Measurements from ENCODE around the gene DDAH2. TPM values are rescaled to one million over a fixed set of nuclear protein-coding genes. Genes with fewer than 3 reads are reported as not detected.

Gene DDAH2
- total and polyA plus RNA-seq, 12 donors: 35.2 to 117 (median 54.2) TPM

- H3K27me3 ChIP-seq: no peaks in the 10 kb centered on the region
- TF ChIP-seq, protein P1, sequence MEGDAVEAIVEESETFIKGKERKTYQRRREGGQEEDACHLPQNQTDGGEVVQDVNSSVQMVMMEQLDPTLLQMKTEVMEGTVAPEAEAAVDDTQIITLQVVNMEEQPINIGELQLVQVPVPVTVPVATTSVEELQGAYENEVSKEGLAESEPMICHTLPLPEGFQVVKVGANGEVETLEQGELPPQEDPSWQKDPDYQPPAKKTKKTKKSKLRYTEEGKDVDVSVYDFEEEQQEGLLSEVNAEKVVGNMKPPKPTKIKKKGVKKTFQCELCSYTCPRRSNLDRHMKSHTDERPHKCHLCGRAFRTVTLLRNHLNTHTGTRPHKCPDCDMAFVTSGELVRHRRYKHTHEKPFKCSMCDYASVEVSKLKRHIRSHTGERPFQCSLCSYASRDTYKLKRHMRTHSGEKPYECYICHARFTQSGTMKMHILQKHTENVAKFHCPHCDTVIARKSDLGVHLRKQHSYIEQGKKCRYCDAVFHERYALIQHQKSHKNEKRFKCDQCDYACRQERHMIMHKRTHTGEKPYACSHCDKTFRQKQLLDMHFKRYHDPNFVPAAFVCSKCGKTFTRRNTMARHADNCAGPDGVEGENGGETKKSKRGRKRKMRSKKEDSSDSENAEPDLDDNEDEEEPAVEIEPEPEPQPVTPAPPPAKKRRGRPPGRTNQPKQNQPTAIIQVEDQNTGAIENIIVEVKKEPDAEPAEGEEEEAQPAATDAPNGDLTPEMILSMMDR (IDR thresholded peaks at IDR 0.05): no peak
- H3K9me3 ChIP-seq: no peaks in the 10 kb centered on the region
- H3K4me1 ChIP-seq: peaks cover 4 to 42% (median 36%) of the 10 kb centered on the region in 9 donors
- ATAC-seq (peak in 4 of 8 donors; percentile 4 to 16 (median 6)), DNase-seq (peak; percentile 27 to 31)
- peak overlapping the region in 9 of 10 donors; percentile 20 to 98 (median 65) for H3K27ac ChIP-seq
- intact Hi-C loops (cut with DNase I): loop anchor here in 1 of 10 donors (5.0 kb wide), 1 partner anchor 42 kb away; no protein-coding TSS in a partner anchor
- peak overlapping the region; percentile 56 to 94 (median 76) for H3K4me3 ChIP-seq
- peaks cover 0 to 19% (median 0%) of the 10 kb centered on the region in 9 donors for H3K36me3 ChIP-seq
- 17 to 19% methylated on average over 29 of the region's 29 CpGs for WGBS, 2 donors
Observed at GRCh38 chr6:31740397-31741223, 11.5 kb upstream of the DDAH2 start.

DNA sequence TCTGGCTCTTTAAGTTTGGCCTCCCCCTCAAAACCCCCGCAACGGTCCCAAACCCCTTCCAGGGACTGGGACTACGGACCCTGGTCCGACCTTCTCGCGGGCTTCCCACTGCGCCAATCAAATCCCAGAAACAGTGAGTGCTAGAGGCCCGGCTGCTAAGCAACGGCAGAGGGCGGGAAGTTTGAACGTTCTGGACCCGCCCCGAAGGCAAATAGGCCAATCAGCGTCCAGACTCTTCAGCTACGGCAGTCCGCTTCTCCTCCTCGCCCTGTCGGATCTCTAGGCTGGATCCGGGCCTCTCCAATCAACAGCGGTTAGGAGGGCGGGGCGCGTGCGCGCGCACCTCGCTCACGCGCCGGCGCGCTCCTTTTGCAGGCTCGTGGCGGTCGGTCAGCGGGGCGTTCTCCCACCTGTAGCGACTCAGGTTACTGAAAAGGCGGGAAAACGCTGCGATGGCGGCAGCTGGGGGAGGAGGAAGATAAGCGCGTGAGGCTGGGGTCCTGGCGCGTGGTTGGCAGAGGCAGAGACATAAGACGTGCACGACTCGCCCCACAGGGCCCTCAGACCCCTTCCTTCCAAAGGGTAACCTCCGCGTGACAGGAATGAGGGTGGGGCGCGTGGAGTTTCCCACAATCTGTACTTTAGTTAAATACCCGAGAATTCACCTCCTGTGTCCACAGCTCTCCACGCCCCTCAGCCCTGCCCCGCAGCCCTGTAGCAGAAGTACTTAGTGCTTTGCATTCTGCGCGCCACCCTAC, 10.7 kb upstream of the DDAH2 start, which contains the start of gene MSH5:
Gene MSH5 (plus strand): TSS at position 367 of the 758 bp plus-strand sequence. CDS start 462 bp downstream, outside the sequence.
- Histone ChIP-seq H3K27me3 (no peaks in the 10 kb centered on the region), H3K27ac (peak within 1 kb of the TSS in 9 of 10 donors; percentile 20 to 98 (median 66)), H3K36me3 (peaks cover 0 to 19% (median 0%) of the 10 kb centered on the region in 9 donors), H3K4me3 (peak within 1 kb of the TSS; percentile 56 to 94 (median 76)), H3K9me3 (no peaks in the 10 kb centered on the region), H3K4me1 (peaks cover 4 to 42% (median 38%) of the 10 kb centered on the region in 9 donors)
- intact Hi-C loops (cut with DNase I): loop anchor here in 6 of 10 donors (5.0 to 10.0 kb wide), 7 partner anchors 42 to 95 kb away; partner anchors contain the start of genes HSPA1B (in 1 of the 6), LY6G5C (in 1 of the 6) and VARS1 (in 1 of the 6)
- peak; percentile 90 to 96 (median 94) for ATAC-seq
- DNase-seq: peak; percentile 97 to 99
- TF ChIP-seq, protein P1 (IDR thresholded peaks at IDR 0.05): no peak
- 0% methylated on average over 58 of the region's 58 CpGs for WGBS, 2 donors

DNA sequence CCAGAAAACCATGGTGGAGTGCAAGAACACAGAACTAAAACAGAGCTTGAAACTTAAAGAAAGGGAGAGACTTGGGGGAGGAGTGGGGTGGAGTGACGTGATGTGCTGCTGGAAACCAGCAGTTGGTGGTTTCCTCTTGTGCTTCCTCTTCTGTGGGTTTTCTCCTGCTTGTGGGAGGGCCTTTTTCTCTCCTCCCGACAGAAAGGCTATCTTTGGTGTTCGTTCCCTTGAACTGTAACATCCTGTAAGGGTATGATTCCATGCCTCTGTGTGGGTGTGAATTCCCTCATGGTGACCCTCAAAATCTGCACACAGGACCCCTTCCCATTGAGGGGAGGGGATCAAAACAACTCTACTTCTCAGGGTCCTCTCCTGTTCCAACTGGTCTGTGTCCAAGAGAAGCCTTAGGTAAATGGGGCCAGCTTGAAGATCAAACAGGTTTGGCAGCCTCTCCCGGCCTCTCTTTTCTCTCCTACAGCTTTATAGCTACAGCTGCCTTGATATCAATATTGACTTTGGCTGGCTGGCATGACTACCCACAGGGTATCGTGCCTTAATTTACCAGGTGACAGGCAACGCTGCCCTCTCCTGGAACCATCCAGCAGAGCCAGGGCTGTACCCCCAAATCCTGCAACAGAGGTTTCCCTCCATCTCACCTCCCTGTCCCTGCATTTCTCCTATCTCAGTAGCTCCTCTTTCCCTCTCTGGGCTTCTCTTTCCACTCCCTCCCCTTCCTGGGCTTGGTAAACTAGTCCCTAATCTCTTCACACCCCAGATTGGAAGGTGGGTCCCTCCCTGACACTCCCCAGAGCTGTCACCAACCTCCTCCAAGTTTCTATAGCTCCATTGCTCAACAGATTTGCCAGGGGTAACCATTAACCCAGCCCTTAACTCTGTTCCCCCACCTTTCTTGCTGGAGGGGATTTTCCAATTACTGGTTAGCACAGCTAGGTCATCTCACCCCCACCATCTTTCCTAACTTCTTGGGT, 9.2 kb upstream of the DDAH2 start:
- H3K27ac ChIP-seq: peak overlapping the region in 9 of 10 donors; percentile 53 to 98 (median 96)
- intact Hi-C loops (cut with DNase I): loop anchor here in 6 of 10 donors (5.0 to 10.0 kb wide), 6 partner anchors 56 to 97 kb away; partner anchors contain the start of genes HSPA1B (in 1 of the 6), LY6G5C (in 1 of the 6) and VARS1 (in 1 of the 6)
- ATAC-seq (peak in 2 of 8 donors; percentile 4 to 21), DNase-seq (peak in 1 of 2 donors; percentile 63)
- H3K9me3 ChIP-seq: no peaks in the 10 kb centered on the region
- TF ChIP-seq, protein P1 (IDR thresholded peaks at IDR 0.05): peak in 3 of 9 donors; percentile 14 to 33 (median 20)
- H3K4me3 ChIP-seq: peak overlapping the region in 3 of 10 donors; percentile 15 to 94 (median 82)
- H3K36me3 ChIP-seq: peaks cover 0 to 33% (median 9%) of the 10 kb centered on the region in 9 donors
- H3K4me1 ChIP-seq: peaks cover 7 to 56% (median 54%) of the 10 kb centered on the region in 9 donors
- H3K27me3 ChIP-seq: no peaks in the 10 kb centered on the region
- 40 to 44% methylated on average over 6 of the region's 6 CpGs for WGBS, 2 donors

Measured in heart right ventricle (tissue), 16 donors.